Activated gamma-delta T cell (primary cell): Measurements from ENCODE around the gene CTSC.
"Not testable (repeated sequence)": the region's sequence is repeated elsewhere in the genome, so short reads cannot be mapped to it uniquely, and the experiment has no call there.

Source experiments
- DNase-seq: peaks from one replicate; lab custom pipeline; 2025; lab: John Stamatoyannopoulos, UW

Gene CTSC

DNA sequence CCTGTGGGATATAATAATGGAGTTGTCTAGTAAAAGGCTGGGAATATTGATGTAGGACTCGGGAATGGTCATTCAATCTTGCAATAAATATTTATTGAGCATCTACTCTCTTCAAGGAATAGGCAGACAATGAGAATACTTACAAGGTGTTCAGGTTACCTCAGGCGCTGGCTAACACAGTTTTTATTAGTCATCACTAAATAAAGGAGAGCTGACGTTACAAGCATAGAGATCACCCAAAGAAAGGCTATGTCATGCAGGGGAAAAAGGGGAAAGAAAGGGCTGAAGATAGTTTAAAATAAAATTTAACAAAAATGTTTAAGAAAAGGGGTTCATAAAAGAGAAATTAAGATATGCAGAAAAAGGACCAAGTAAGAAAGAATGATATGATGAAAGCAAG, 15.8 kb upstream of the CTSC start:
- no peak for DNase-seq

DNA sequence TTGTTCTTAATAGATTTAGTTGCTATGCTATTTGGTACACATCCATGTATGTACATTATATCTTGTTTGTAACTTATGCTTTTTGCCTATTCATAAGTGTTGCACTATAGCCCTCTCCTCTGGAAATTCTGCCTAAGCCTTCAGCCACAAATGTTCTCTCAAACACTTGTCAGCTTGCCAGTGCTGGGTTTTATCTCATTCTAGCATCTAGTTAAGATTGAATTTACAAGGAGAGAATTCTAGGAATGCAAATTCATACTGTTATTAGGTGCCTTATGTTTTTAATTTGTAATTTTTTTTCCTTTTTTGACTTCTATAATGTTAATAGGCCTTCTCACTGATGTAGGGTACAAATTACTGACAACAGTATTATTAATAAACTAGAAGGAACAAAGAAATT, 14.6 kb upstream of the CTSC start:
- no peak for DNase-seq

DNA sequence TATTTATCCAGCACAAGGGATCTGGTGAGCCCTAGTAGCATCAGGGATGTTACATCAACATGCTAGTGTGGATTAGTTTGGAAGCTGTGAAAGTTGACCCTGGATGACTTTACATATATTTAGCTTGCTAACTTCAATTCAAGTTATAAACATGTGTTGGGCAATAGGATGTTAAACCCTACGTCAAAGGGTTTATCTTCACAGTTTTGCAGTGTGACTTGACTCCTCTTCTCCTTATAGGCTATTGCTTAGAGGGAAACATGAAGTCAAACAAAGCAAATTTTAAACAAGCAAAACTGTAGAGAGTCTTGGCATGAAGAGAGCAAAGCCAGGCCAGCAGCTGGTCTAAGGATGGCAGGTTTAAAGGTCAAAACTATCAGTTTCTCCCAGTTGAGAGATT, 11.3 kb upstream of the CTSC start:
- no peak for DNase-seq

DNA sequence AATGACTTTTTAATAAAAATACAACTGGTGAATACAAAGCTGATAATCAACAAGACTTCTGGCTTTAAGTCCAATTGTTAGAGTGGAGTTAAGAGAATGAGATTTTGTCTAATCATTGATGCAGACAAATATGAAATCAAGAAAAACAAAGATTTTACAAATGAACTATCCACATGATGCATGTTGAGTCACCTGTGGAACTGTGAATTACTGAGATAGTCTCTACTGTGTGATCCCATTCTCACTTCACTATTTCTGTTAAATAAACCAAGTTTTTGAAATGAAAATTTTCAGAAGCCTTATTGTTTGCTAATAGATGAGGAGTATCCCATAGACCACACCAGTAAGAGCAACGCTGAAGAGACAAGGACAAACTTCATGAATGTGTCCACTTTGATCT, 8.4 kb upstream of the CTSC start:
- no peak for DNase-seq

- DNase-seq = no peak
These were observed 7.9 kb upstream of the CTSC start for GRCh38 chr11:88345408-88345807.

DNA sequence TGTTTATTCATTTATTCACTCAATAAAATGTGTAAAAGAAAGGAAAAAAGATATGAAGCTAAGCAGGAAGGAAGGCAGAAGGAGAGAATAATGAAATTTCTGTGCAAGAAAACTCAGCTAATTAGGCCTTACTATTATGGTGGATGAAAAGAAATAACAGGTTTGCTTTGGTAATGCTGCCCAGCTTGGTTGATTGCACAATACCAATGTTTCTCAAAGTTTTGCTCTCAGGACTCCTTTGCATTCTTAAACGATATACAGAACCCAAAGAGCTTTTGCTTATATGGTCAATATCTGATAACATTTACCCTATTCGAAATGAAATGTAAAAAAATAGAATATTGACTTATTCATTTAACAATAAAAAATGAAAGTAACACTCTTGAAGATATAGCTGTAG, 7.3 kb upstream of the CTSC start:
- DNase-seq = no peak

DNA sequence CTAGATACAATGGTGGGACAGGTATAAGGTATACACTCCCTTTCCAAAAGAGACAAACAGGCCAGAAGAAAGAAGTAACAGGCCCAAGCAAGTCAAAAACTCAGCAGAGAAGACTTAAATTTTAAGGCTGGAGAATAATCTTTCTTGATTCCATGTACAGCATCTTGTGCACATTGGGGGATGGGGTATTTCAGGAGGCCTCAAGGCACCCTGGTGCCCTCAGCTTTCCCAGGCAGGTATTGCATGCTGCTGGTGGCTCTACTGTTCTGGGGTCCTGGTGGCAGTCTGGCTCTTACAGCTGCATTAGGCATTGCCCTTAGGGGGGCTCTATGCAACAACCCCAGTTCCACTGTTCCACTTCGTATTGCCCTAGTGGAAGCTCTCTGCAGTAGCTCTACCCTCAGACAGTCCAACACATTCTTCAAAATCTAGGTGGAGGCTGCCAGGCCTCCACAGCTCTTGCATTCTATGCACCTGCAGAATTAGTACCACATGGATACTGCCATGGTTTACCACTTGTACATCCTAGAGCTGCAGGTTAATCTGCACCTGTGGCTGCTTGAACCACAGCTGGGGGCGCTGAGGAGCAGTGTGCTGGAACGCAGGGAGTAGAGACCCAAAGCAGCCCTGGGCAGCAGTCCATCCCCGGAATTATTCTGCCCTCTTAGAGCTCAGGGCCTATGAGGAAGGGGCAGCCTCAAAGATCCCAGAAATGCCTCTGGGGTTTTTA, 4.2 kb upstream of the CTSC start:
- DNase-seq = no peak

DNA sequence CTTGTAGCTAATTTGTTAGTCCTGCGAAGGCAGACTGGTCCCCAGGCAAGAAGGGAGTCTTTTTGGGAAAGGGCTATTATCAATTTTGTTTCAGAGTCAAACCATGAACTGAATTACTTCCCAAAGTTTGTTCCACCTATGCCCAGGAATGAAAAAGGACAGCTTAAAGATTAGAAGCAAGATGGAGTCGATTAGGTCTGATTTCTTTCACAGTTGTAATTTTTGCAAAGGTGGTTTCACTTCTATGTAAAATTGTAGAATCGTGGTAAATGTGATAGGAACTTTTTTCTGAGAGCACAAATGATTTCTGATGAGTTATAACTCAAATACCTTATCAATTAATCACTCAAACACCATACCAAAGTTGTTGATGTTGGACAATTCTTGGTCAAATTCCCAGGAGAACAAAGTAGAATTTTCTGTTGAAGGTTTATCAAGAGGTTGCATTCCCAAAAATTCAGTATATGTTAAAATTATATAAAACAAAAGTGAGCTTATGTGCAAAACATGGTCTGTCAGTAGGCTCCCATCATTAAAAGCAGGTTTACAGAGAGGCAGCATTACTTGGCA, 2.9 kb upstream of the CTSC start:
- no peak for DNase-seq

GRCh38 chr11:88337987-88338668, 592 bp upstream of the CTSC start:
- no peak for DNase-seq

DNA sequence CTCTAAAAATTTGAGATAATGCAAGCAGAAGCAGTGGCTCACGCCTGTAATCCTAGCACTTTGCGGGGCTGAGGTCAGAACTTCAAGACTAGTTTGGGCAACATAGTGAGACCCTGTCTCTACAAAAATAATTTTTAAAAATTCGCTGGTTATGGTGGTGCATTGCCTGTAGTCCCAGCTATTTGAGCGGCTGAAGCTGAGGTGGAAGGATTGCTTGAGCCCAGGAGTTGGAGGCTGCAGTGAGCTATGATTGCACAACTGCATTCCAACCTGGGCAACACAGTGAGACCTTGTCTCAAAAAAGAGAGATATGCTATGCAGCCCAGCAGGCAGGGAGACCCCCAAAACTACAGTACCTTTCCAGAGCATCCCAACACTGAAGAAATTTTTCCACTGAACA, 2.3 kb downstream of the CTSC start:
- DNase-seq = no peak

- DNase-seq = no peak
These were observed 3.7 kb downstream of the CTSC start for GRCh38 chr11:88333862-88334261.

DNA sequence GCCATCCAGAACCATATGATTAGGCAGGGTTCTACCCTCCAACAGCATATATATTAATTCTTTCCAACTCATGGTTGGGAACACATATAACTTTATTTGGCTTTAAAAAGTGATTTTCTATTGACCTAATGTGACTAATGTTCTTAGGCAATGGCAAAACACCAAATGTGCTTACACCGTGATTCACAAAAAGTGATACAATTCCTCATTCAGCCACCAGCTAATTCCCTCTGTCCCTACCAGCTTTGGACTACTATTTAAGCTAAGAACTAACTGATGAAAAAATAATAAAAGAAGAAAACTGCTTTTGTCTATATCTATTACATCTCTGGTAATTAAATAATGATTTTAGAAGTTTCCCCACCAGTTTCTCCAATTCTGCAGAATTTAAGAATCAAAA, 4.7 kb downstream of the CTSC start:
- no peak for DNase-seq

DNA sequence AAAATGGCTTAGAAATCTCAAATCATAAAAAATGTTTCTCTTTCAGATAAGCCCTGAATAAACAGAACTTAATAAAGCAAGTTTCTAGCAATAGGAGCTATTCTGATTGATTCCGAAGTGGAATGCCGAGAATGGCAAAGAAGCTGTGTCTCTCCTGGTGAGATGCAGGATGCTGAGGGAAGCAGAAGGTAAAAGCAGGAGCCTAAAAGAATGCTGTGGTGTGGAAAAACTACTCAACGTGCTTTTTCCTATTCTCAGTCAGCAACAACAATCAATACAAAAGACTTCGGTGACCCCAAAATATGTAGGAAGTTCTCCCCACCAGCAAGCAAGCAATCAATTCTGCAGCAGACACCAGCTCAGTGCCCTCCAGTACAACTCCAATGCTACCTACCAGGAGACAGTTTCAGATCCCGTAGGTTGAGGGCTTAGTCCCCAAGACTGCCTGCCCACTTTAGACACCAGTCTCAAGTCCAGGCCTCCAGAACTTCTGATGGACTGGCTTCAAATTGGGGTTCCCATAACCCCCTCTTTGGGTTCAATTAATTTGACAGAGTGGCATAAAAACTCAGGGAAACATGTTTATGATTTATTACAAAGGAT, 6.6 kb downstream of the CTSC start:
- DNase-seq = no peak

DNA sequence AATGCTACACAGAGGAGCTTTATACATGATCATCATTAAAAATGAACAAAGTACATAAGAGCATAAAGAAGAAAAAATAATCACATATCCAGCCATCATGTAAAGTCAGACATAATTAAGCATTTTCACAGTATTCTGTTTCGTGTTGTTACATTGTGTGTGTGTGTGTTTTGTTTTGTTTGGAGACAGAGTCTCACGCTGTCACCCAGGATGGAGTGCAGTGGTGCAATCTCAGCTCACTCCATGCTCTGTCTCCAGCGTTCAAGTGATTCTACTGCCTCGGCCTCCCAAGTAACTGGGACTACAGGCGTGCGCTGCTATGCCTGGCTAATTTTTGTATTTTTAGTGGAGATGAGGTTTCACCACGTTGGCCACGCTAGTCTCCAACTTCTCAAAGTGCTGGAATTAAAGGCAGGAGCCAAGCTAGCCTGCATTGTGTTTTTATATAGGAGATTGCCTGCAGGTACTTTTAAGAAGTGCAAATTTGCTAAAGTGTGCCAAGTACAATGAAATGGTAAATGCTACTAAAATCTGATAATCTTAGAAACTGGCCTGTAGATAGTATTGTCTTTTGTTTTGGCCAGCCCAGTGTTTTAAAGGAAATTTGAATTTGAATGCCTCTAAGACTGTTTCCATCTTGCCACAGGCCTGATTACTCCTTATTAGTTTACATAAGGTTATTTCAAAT, 7.8 kb downstream of the CTSC start:
- DNase-seq = no peak

GRCh38 chr11:88327462-88328143, 9.9 kb downstream of the CTSC start:
- DNase-seq = no peak

DNA sequence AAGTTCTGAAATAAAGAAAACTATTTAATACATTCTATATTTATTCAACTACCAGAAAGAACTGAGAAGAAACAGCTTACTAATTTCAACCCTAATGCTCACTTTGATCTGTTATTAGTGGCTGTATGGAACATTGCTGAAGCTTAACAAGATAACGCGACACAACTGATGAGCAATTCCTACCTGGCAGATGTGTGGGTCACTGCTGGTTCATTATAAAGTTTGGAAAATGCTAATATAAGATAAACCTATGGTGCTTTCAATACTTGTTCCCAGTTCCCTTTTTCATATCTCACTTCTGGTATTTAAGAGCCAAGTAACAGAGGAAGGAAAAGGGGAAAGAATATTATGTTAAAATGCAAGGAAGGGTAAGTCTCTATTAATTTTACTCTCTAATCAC, 10.5 kb downstream of the CTSC start:
- no peak for DNase-seq

DNA sequence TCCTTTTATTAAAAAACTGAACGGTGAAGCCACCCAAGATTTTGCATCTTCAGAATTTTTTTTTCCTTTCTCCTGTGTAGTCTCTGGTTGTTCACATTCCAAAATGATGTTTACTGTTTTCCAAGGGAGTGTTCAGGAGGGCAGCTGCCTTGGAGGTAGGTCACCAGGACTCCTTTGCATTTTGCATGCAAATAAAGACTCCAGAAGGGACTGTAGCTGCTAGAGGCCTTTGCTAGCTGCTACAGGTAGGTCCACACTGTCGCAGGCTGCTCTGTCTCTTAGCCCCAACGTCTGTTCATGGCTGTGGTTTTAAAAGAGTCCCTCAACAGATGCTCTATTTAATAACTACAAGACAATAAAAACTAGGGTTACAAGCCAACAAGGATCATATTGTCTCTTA, 11.4 kb downstream of the CTSC start:
- no peak for DNase-seq

GRCh38 chr11:88324562-88325345, 12.8 kb downstream of the CTSC start:
- no peak for DNase-seq

GRCh38 chr11:88322881-88323280, 14.7 kb downstream of the CTSC start:
- not testable (repeated sequence) for DNase-seq

DNA sequence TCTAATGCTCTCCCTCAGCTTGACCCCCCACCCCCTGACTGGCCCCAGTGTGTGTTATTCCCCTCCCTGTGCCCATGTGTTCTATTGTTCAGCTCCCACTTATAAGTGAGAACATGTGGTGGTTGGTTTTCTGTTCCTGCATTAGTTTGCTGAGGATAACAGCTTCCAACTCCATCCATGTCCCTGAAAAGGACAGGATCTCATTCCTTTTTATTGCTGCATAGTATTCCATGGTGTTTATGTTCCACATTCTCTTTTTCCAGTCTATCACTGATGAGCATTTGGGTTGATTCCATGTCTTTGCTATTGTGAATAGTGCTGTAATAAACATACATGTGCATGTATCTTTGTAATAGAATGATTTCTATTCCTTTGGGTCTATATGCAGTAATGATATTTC, 16.1 kb downstream of the CTSC start:
- DNase-seq = not testable (repeated sequence)

- no peak for DNase-seq
These were observed 17.4 kb downstream of the CTSC start for GRCh38 chr11:88320149-88320559.
